IPS-18a (cell line): Measurements from ENCODE around the gene EXOC3.
"Not testable (repeated sequence)": the region's sequence is repeated elsewhere in the genome, so short reads cannot be mapped to it uniquely, and the experiment has no call there.

Source experiments
- H3K27ac ChIP-seq: one replicate; pipeline ENCODE4 v1.5.1; 2013; ENCODE audit warnings: low read length
- H3K27me3 ChIP-seq: one replicate; pipeline ENCODE4 v1.6.1; 2013; ENCODE audit warnings: mild to moderate bottlenecking, low read length; ENCODE audit not compliant: control insufficient read depth, insufficient read depth
- H3K36me3 ChIP-seq: one replicate; pipeline ENCODE4 v1.6.1; 2013; ENCODE audit warnings: low read depth, low read length; ENCODE audit not compliant: control insufficient read depth
- H3K4me1 ChIP-seq: one replicate; pipeline ENCODE4 v1.6.1; 2013; ENCODE audit warnings: low read depth, low read length; ENCODE audit not compliant: control insufficient read depth
- H3K4me3 ChIP-seq: one replicate; pipeline ENCODE4 v1.5.1; 2013; ENCODE audit warnings: low read length
- H3K9ac ChIP-seq: one replicate; pipeline ENCODE4 v1.6.1; 2013; ENCODE audit warnings: mild to moderate bottlenecking, low read length, moderate library complexity
- H3K9me3 ChIP-seq: one replicate; pipeline ENCODE4 v1.6.1; 2013; ENCODE audit warnings: low read depth, low read length; ENCODE audit not compliant: control insufficient read depth

The EXOC3 gene

DNA sequence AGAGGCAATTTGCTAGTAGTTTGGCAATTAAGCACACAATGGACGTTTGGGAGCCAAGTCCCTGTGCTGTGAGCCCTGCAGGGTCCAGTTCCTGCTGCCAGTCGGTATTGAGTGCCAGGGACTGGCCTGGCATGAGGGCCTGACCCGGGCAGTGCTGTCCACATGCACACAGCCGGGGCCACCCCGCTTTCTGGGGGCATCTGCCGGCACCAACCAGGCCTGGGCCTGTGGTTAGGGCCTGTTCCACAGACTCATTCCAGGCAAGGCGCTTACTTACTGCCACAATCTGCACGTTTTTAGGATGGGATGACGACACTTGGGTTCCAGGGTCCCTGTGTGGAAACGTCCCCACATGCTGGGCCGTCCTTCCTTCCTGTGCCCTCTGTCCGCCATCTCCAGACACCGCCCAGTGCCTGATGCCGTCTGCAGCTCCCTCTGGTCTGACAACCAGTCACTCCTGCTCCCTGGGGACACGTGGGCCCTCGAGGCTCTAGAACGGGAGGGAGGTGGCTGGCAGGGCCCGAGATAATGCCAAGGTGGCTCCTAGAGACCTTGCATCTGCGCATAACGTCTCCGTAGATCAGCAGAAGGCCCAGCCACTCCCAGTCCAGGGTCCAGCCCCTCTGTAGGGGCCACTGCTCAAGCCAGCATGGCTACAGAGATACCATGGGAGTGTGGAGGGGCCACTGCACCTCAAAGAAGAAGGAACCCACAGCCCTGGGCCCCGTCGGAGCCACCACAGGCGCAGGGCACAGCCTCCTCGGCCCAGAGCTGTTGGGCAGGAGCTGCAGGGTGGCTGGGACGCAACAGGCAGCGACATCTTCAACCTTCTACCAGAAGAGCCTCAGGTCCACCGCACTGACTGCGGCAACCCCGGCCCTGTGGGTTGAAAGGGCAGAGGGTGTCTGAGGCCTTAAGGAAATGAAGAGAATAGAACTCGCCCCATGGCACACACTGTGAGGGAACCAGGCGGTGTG is 56.5 kb downstream of the EXOC3 start:
- Histone ChIP-seq H3K36me3 (no peaks in the 10 kb centered on the region), H3K9ac (no peak overlapping the region), H3K9me3 (no peaks in the 10 kb centered on the region), H3K4me3 (no peak overlapping the region), H3K27ac (no peak overlapping the region), H3K27me3 (peaks cover 28% of the 10 kb centered on the region), H3K4me1 (no peaks in the 10 kb centered on the region)

DNA sequence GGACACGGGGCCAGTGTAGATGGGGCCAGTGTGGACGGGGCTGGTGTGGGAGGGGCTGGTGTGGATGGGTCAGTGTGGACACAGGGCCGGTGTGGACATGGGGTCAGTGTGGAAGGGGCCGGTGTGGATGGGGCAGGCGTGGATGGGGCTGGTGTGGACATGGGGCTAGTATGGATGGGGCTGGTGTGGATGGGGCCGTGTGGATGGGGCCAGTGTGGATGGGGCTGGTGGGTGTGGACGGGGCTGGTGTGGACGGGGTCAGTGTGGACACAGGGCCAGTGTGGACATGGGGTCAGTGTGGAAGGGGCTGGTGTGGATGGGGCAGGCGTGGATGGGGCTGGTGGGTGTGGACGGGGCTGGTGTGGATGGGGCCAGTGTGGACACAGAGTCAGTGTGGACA is 57.5 kb downstream of the EXOC3 start:
- H3K4me3 ChIP-seq: no peak overlapping the region
- H3K9ac ChIP-seq: no peak overlapping the region
- no peaks in the 10 kb centered on the region for H3K4me1 ChIP-seq
- H3K9me3 ChIP-seq: no peaks in the 10 kb centered on the region
- H3K27me3 ChIP-seq: peaks cover 20% of the 10 kb centered on the region
- no peak overlapping the region for H3K27ac ChIP-seq
- no peaks in the 10 kb centered on the region for H3K36me3 ChIP-seq

DNA sequence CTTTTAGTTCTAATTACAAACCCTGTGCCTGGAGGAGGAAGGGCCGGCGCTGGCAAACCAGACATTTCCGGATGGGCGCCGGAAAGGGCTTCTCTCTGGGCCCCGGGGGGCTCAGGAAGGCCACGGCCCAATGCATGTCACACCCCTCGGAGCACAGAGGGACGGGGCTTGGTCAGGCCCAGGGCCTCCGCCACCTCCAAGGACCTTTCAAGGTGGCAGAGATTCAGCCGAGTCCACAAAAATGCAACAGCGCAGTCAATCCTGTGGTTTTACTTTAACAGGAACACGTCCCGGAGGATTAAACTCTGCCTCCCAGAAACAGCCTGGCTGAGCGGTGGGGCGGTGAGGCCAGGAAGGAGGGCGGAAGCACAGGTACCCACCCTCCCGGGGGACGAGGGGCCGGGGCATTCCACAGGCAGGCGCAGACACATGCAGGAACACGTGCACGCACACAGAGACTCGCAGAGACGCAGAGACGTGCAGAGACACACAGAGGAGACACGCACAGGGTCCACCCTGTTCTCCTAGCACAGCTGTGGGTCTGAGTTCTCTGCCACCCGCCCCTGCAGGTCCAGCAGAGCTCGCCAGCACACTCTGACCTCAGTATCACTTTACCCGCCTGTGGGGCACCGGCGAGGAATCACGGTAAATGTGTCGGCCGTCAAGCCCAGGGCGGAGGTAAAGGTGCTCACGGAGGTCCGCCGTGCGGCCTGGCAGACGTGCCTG is 58.3 kb downstream of the EXOC3 start:
- no peak overlapping the region for H3K4me3 ChIP-seq
- no peak overlapping the region for H3K9ac ChIP-seq

GRCh38 chr5:501831-502184 is 58.8 kb downstream of the EXOC3 start:
- Histone ChIP-seq H3K36me3 (no peaks in the 10 kb centered on the region), H3K4me3 (no peak overlapping the region), H3K27ac (no peak overlapping the region), H3K9ac (no peak overlapping the region), H3K9me3 (no peaks in the 10 kb centered on the region), H3K4me1 (no peaks in the 10 kb centered on the region), H3K27me3 (peaks cover 17% of the 10 kb centered on the region)

More for the DNA sequence above, 58.3 kb downstream of the EXOC3 start:
- Histone ChIP-seq H3K9me3 (no peaks in the 10 kb centered on the region), H3K27ac (no peak overlapping the region), H3K27me3 (peaks cover 17% of the 10 kb centered on the region), H3K36me3 (no peaks in the 10 kb centered on the region), H3K4me1 (no peaks in the 10 kb centered on the region)

GRCh38 chr5:502325-503079 is 59.5 kb downstream of the EXOC3 start:
- Histone ChIP-seq H3K9me3 (no peaks in the 10 kb centered on the region), H3K4me1 (no peaks in the 10 kb centered on the region), H3K36me3 (no peaks in the 10 kb centered on the region), H3K27ac (no peak overlapping the region), H3K9ac (no peak overlapping the region), H3K27me3 (peaks cover 11% of the 10 kb centered on the region), H3K4me3 (no peak overlapping the region)

- Histone ChIP-seq H3K36me3 (no peaks in the 10 kb centered on the region), H3K9ac (no peak overlapping the region), H3K4me1 (no peaks in the 10 kb centered on the region), H3K4me3 (no peak overlapping the region), H3K27ac (no peak overlapping the region), H3K9me3 (no peaks in the 10 kb centered on the region), H3K27me3 (peaks cover 11% of the 10 kb centered on the region)
Observed at GRCh38 chr5:504326-505154, 61.6 kb downstream of the EXOC3 start.

DNA sequence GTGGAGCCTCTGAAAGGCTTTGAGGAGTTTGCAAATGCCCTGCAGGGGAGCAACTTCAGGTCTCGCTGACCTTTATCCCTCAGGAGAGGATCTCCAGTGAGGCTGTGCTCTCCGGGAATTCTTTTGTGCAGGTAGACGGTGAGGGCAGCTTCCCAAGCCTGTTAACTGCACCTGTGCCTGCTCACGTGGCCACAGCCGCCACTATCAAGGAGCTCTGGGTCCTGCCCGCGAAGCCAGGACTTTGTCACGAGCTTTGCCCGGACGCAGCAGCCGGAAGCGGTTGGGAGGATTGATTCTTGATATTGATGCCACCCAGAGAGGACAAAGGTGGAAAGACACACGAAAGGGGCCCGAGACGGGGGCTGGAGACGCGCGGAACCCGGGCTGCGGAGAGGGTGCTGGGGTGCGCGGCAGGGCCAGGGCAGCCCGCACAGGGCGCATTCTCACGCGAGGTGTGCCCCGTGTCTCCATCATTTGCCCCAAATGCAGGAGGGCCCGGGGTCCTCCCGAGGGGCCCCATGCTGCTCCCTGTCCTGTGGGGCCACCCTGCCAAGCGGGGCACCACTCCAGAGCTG is 63.1 kb downstream of the EXOC3 start:
- H3K27me3 ChIP-seq: peaks cover 11% of the 10 kb centered on the region
- no peak overlapping the region for H3K4me3 ChIP-seq
- no peaks in the 10 kb centered on the region for H3K4me1 ChIP-seq
- no peak overlapping the region for H3K9ac ChIP-seq
- H3K9me3 ChIP-seq: no peaks in the 10 kb centered on the region
- no peak overlapping the region for H3K27ac ChIP-seq
- no peaks in the 10 kb centered on the region for H3K36me3 ChIP-seq

- H3K9me3 ChIP-seq, H3K4me1 ChIP-seq, H3K9ac ChIP-seq, H3K4me3 ChIP-seq, H3K36me3 ChIP-seq, H3K27ac ChIP-seq: not testable (repeated sequence)
- H3K27me3 ChIP-seq: peaks cover 11% of the 10 kb centered on the region
Observed at GRCh38 chr5:507986-508575, 65.1 kb downstream of the EXOC3 start.

GRCh38 chr5:509611-510185 is 66.7 kb downstream of the EXOC3 start:
- Histone ChIP-seq H3K9me3 (no peaks in the 10 kb centered on the region), H3K27ac (no peak overlapping the region), H3K9ac (no peak overlapping the region), H3K4me1 (no peaks in the 10 kb centered on the region), H3K36me3 (no peaks in the 10 kb centered on the region), H3K4me3 (no peak overlapping the region), H3K27me3 (peaks cover 11% of the 10 kb centered on the region)

DNA sequence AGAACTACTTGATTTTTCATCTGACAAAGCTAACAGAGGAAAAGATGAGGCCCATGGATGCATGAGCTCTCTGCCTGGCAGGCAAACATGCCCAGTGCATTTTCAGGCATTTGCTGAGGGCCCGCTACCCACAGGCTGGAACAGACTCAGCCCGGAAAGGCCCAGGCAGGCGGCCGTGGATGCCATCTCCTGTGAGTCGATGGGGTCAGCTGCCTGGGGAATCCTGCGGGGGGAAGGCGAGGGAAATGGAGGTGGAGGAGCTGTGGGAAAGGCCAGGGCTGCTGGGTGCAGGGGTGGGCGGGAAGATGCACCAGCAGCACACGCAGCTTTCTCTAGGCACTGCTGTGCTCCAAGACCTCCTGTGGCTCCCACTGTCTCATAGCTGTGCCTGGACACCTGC is 67.5 kb downstream of the EXOC3 start:
- no peaks in the 10 kb centered on the region for H3K9me3 ChIP-seq
- no peak overlapping the region for H3K9ac ChIP-seq
- peaks cover 11% of the 10 kb centered on the region for H3K27me3 ChIP-seq
- no peak overlapping the region for H3K4me3 ChIP-seq
- H3K27ac ChIP-seq: no peak overlapping the region
- H3K4me1 ChIP-seq: no peaks in the 10 kb centered on the region
- H3K36me3 ChIP-seq: no peaks in the 10 kb centered on the region
